ES-I3 (cell line): Measurements from ENCODE around the gene MARCHF11.

Experiments used
- H3K36me3 ChIP-seq: 2 replicates; pipeline ENCODE4 v1.6.1; 2013; ENCODE audit warnings: mild to moderate bottlenecking, low read length, control low read depth, moderate library complexity; ENCODE audit not compliant: insufficient read depth
- H3K4me1 ChIP-seq: 2 replicates; pipeline ENCODE4 v1.6.1; 2013; ENCODE audit warnings: mild to moderate bottlenecking, control low read depth, low read length; ENCODE audit not compliant: insufficient read depth
- H3K9ac ChIP-seq: 2 replicates; pipeline ENCODE4 v1.6.1; 2013; ENCODE audit warnings: low read depth, mild to moderate bottlenecking, low read length, moderate library complexity
- H3K9me3 ChIP-seq: 2 replicates; pipeline ENCODE4 v1.6.1; 2013; ENCODE audit warnings: mild to moderate bottlenecking, low read length, moderate library complexity; ENCODE audit not compliant: control insufficient read depth, insufficient read depth

MARCHF11 gene

DNA sequence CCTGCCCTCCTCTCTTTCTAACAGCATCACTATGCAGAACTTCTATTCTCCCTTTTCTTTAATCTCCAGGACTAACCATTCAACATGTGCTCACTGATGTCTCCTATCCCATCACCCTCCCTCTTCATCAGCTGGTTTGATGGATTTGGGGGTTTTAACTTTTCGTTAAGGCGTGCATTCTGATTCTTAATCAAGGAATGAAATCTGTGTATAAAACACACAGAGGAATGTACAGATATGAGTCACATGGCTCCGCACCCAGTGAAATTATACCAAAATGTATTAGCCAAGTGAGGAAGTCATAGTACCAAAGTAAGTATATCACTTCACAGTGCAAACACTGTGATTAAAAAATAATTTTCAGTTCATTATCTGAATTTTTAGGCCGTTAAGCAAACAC is 35.2 kb downstream of the MARCHF11 start:
- H3K36me3 ChIP-seq = no peaks in the 10 kb centered on the region
- H3K4me1 ChIP-seq = no peaks in the 10 kb centered on the region
- H3K9me3 ChIP-seq = no peaks in the 10 kb centered on the region; the same call in 1 of the 2 replicates
- no peak overlapping the region for H3K9ac ChIP-seq

DNA sequence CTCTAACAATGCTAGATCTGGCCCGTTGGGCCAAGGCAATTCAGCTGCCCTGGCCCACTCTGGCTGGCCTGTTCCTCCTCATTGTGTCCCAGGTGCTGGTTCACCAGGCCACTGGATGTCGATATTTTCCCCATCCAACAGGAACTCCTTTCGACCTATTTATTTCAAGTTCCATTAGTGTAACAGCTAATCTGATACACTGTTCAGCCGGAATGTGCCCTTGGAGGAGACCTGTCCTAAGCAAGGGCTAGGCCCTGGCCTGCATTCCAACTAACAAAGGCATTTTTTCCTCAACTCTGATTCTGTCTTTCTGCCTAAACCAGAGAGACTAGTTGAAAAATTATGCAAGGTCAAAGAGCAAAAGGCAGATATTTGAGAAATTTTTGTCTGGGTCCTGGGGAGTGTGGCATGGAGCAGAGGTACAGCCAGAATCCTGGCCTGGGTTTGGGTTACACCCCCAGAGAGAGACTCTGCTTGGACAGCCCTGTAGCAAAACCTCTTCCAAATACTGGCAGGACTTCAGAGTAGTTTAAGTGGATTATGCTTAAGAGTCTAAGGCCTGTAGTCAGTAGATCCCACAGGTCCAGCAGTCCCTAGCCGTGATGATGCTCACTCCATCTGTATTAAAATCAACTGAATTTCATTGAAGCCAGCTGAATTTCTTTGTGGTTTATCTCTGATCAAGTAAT is 36.1 kb downstream of the MARCHF11 start:
- Histone ChIP-seq H3K9ac (no peak overlapping the region), H3K36me3 (no peaks in the 10 kb centered on the region), H3K4me1 (no peaks in the 10 kb centered on the region), H3K9me3 (no peaks in the 10 kb centered on the region; the same call in 1 of the 2 replicates)

DNA sequence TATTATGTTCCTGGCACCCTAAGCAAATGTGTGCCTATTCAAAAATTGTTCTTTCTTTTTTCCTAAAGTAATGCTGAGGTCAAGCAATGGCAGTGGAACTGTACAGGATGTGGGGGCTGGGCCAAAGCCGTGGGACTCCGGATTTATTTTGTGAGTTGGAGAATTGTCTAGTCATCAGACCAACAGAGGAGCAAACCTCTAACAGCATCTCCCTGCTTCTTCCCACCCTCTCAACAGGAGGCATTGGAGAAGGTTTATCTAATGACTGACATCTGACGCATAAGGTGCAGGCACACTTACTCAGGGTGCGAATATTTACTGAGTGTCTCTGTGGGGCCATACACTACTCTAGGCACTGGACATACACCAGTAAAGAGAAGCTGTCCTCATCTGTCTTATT is 38.6 kb downstream of the MARCHF11 start:
- no peak overlapping the region for H3K9ac ChIP-seq
- H3K36me3 ChIP-seq = no peaks in the 10 kb centered on the region
- H3K9me3 ChIP-seq = peaks cover 6% of the 10 kb centered on the region
- no peaks in the 10 kb centered on the region for H3K4me1 ChIP-seq

DNA sequence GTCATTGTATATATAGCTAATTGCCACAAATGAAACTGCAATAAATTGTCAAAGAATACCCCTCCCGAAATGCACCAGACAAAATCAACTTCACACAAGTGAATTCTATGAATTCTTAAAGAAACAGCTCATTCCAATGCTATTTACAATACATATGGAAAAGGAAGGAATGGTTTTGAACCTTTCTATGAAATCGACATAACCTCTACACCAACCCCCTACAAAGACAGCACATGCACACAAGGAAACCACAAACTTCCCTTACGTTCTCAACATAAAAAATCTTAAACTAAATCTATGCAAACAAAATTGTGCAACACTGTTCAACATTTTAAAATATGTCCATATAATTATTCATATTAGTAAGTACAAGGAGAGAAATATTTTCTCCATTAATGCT is 39.2 kb downstream of the MARCHF11 start:
- Histone ChIP-seq H3K36me3 (no peaks in the 10 kb centered on the region), H3K4me1 (no peaks in the 10 kb centered on the region), H3K9ac (no peak overlapping the region), H3K9me3 (peaks cover 6% of the 10 kb centered on the region)

DNA sequence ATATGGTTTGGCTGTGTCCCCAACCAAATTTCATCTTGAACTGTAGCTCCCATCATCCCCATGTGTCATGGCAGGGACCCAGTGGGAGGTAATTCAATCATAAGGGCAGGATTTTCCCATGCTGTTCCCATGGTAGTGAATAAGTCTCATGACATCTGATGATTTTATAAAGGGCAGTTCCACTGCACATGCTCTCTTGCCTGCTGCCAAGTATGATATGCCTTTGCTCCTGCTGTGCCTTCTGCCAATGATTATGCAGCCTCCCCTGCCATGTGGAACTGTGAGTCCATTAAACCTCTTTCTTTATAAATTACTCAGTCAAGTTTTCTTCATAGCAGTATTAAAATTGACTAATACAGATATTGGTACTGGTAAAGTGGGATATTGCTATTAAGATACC is 42.4 kb downstream of the MARCHF11 start:
- Histone ChIP-seq H3K4me1 (no peaks in the 10 kb centered on the region), H3K9me3 (peaks cover 11% of the 10 kb centered on the region), H3K9ac (no peak overlapping the region), H3K36me3 (no peaks in the 10 kb centered on the region)

DNA sequence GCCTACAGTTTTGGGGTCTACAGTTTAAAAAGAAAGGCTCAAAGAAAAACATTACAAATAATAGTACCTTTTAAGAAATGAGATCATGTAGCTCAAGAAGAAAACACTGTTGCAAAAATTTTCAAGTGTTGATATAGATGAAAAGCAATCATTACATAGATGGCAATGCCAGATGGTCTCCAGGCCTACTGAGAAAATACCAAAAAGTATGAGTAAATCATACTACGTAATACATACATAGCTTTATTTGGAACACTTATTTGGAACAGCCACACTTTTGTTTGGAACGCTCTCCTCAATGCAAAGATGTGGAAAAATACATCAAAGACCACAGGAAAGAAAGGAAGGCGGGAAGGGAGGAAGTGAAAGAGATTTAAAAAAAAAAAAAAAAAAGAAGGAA is 44.1 kb downstream of the MARCHF11 start:
- Histone ChIP-seq H3K36me3 (no peaks in the 10 kb centered on the region), H3K9ac (no peak overlapping the region), H3K9me3 (peaks cover 11% of the 10 kb centered on the region), H3K4me1 (no peaks in the 10 kb centered on the region)

DNA sequence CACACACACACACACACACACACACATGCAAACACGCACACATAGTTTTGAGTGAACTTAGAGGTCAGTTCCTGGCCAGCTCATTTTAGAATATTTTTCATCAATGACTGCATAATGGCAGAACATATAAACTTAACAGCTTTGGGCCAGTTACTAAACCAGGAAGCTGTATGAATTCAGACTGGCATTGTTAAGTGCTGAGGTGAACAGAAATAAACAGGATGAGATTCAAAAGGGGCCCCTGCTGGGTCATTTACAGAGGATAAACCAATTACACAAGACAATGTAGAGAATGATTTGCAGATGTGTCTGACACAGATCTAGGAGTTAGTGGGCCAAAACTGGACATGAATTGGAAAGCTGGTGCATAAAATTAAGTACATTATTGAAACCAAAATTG is 44.6 kb downstream of the MARCHF11 start:
- Histone ChIP-seq H3K4me1 (no peaks in the 10 kb centered on the region), H3K36me3 (no peaks in the 10 kb centered on the region), H3K9ac (no peak overlapping the region), H3K9me3 (peaks cover 11% of the 10 kb centered on the region)

DNA sequence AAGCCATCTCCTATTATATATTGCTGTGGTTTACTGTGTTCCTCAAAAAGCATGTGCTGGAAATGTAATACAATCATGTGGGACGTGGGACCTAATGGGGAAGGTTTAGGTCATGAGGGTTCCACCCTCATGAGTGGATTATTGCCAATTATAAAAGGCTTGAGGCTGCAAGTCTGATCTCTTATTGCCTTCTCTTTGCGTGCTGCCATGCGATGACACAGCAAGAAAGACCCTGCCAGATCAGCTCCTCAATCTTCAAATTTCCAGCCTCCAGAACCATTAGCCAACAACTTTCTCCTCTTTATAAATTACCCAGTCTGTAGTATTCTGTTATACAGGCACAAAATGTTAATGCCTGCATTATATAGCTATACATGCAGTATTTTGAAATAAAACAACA is 45.4 kb downstream of the MARCHF11 start:
- peaks cover 11% of the 10 kb centered on the region for H3K9me3 ChIP-seq
- no peak overlapping the region for H3K9ac ChIP-seq
- H3K36me3 ChIP-seq = no peaks in the 10 kb centered on the region
- H3K4me1 ChIP-seq = no peaks in the 10 kb centered on the region

DNA sequence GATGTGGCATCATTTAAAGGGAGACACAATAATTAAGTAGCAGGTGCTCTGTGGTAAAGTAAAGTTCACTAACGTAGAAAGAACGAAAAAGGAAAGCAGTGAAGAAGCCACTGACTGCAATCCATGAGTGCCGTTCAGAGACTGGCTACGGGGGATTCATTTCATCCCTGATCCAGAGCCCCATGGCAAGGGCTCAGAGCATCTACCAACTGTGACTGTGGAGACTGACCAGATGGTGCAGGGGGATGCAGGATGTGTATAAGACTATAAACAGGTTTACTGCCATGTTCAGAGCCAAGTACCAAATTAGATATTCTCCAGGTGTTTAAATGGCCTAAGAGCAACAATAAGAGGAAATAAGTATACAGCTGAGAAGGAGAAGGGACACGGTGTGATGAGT is 47.7 kb downstream of the MARCHF11 start:
- Histone ChIP-seq H3K9me3 (0 out of 2 replicates have a peak, but pooled peaks cover 4% of the 10 kb centered on the region), H3K9ac (no peak overlapping the region), H3K4me1 (no peaks in the 10 kb centered on the region), H3K36me3 (no peaks in the 10 kb centered on the region)

DNA sequence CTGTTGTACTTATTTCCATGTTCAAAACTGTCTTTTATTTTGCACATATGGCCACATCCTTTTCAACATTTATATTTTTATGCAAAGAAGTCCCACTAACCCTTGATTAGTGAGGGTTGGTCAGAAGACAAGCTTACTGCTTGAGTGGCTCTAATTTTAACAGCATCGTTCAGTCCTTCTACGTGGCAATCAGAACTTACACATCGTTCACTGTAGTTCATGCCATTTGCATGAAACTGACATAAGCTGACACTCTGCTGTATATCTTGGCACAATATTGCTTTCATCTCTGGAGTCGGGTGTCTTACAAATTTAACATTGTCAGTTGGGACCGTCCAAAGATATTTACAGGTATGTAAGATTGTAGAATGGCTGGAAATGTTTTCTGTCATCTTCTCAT is 50.6 kb downstream of the MARCHF11 start:
- no peaks in the 10 kb centered on the region for H3K4me1 ChIP-seq
- H3K9me3 ChIP-seq = 0 out of 2 replicates have a peak, but pooled peaks cover 4% of the 10 kb centered on the region
- no peaks in the 10 kb centered on the region for H3K36me3 ChIP-seq
- H3K9ac ChIP-seq = no peak overlapping the region

DNA sequence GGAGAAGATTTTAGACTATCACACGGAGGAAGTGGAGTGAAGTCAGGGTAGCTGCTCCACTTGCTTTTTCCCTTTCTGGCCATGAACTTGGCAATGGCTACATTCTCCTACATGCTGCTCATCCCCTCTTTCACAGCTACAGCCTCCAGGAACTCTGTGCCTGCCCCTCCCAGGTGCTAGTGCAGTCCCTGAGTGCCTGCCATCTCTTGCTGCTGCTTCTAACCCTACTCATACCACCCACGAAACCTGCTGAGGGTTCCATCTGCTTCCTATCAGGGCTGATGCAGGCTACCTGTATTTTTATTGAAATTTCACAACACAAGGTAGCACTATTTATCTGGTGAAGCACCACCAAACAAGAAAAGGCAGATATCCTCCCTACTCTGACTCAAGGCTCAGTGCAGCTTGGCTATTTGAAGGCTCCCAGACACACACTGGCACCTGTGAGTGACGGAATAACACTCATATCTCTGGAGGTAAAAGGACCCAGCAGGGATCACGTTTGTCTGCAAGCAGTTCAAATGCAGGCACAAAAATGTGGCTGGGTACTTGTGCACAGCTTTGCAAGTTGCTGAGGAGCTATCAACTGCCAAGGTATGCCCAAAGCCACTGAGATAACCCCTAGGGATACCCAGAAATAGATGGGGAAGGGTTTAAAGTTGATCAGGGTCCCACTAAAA is 51.6 kb downstream of the MARCHF11 start:
- no peaks in the 10 kb centered on the region for H3K36me3 ChIP-seq
- H3K9ac ChIP-seq = no peak overlapping the region

DNA sequence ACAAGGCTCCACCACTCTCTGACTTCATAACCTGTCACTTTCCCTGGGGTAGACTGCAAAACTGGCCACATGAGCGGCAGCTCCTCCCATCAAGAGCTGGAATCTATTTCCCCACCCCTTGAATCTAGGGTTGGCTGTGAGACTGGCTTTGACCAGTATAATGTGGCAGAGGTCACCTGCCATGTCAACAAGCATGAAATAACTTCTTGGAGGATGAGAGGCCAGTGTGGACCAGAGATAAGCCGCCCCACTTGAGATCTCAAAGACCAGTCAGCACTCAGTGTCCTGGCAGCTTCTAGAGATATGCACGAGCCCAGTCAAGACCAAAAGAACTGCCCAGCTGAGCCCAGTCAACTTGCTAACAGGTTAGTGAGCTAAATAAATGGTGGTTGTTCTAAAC is 59.0 kb downstream of the MARCHF11 start:
- no peaks in the 10 kb centered on the region; the same call in 1 of the 2 replicates for H3K9me3 ChIP-seq
- H3K36me3 ChIP-seq = no peaks in the 10 kb centered on the region
- no peak overlapping the region for H3K9ac ChIP-seq
- H3K4me1 ChIP-seq = no peaks in the 10 kb centered on the region

More for the DNA sequence above, 51.6 kb downstream of the MARCHF11 start:
- Histone ChIP-seq H3K4me1 (no peaks in the 10 kb centered on the region), H3K9me3 (no peaks in the 10 kb centered on the region)

DNA sequence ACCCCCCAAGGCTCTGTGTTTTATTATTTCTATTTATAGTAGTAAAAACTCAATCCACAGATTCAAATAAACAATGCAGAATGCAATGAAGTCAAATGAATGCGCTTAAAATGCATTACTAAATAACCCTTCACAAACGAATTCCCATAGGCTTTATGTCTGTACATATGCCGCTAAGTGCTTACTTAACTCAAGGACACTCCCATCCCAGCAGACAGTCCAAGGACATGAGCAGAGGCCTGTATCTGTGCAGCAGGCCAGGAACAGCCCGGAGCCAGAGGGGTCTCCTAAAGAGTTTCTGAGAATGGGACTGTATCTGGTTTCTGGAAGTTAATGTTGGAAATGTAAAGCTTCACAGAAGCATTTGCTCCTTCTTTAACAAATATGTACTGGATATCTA is 59.8 kb downstream of the MARCHF11 start:
- Histone ChIP-seq H3K4me1 (no peaks in the 10 kb centered on the region), H3K9ac (no peak overlapping the region), H3K36me3 (no peaks in the 10 kb centered on the region), H3K9me3 (no peaks in the 10 kb centered on the region; the same call in 1 of the 2 replicates)

DNA sequence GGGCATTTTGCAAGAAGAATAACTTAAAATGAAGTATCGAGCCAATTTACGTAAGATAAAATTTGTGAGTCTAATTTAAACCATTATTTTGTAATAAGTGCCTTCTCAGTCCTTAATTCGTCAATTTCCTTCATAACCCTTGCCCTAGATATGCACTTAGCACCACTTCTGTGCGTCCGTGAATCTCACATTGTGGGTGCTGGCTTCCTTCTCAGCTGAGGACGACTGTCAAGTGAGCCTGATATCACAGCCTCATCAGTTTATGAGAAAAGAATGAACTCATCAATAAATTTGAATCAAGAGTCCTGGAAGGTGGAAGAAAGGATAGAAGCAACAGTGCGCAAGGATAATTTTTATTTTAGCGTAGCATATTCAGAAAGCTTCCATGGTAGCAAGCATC is 64.5 kb downstream of the MARCHF11 start:
- Histone ChIP-seq H3K9ac (no peak overlapping the region), H3K9me3 (no peaks in the 10 kb centered on the region; the same call in 1 of the 2 replicates), H3K36me3 (no peaks in the 10 kb centered on the region), H3K4me1 (no peaks in the 10 kb centered on the region)

DNA sequence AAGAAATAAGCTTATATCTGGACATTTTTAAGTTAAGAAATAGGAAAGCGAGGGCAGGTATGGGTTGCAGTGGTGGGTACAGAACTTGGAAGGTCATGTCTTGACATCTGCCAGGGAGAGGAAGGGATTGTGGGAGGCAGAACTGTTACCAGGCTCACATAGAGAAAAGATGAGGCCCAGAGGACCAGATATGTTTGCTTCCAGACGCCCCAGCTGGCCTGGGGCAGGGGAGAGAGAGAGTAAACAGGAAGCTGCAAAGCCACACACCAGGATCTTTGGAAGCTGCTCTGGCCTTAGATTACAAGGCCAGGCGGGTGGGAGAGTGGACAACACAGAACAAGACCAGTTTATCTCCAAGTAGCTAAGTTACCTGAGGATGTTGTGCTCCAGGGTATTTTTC is 71.2 kb downstream of the MARCHF11 start:
- H3K4me1 ChIP-seq = peaks cover 4% of the 10 kb centered on the region; the same call in 1 of the 2 replicates
- H3K36me3 ChIP-seq = no peaks in the 10 kb centered on the region
- no peaks in the 10 kb centered on the region for H3K9me3 ChIP-seq
- H3K9ac ChIP-seq = no peak overlapping the region
